ENCODE data around the gene ARPC1B.
A peak's percentile ranks its signal among the peaks of the same experiment; 100 is the strongest.
"Not testable (repeated sequence)": the region's sequence is repeated elsewhere in the genome, so short reads cannot be mapped to it uniquely, and the experiment has no call there.

ARPC1B gene

DNA sequence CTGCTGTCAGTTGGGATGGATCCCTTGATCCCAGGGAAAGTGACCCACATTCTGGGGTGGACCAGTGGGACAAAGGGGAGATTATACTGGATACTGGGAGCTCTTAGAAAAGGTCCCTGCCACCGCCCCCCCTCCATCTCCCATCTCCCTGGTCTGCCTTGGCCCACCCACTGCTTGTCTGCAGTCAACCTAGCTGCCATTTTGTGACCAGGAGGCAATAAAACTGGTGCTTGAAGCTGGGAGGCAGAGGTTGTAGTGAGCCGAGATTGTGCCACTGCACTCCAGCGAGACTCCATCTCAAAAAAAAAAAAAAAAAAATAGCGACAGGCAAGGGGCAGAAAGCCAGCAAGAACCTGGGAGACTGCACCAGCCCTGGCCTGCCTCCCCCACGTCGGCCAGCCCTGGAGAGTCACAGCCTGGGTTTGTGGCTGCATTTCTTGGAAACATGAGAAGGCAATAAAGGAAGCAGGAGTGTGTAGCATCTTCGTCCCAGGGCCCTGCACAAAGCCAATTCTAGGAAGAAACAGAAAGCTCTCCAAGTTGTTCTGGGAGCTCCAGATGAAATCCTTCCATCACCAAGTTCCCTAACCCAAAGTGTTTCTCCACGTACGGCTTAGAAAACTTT lies 4.7 kb upstream of the ARPC1B start:
- no peak for DNase-seq

DNA sequence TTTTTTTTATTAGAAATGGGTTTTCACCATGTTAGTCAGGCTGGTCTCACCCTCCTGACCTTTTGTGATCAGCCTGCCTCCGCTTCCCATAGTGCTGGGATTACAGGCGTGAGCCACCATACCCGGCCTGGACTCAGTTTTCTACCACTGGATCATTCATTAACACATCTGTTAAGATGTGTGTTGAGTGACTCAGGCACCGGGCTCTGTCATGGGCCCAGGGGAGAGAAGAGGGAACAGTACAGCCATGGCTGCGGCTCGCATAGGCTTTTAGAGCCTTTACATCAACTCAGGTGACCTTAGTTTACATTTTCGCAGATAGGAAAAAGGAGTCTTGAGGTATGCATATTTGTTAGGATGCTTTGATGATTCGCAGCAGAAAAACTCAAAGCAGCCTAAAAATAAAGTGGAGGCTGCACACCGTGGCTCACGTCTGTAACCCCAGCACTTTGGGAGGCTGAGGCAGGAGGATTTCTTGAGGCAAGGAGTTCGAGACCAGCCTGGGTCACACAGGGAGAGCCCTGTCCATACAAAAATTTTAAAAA lies 3.1 kb upstream of the ARPC1B start:
- DNase-seq: no peak

DNA sequence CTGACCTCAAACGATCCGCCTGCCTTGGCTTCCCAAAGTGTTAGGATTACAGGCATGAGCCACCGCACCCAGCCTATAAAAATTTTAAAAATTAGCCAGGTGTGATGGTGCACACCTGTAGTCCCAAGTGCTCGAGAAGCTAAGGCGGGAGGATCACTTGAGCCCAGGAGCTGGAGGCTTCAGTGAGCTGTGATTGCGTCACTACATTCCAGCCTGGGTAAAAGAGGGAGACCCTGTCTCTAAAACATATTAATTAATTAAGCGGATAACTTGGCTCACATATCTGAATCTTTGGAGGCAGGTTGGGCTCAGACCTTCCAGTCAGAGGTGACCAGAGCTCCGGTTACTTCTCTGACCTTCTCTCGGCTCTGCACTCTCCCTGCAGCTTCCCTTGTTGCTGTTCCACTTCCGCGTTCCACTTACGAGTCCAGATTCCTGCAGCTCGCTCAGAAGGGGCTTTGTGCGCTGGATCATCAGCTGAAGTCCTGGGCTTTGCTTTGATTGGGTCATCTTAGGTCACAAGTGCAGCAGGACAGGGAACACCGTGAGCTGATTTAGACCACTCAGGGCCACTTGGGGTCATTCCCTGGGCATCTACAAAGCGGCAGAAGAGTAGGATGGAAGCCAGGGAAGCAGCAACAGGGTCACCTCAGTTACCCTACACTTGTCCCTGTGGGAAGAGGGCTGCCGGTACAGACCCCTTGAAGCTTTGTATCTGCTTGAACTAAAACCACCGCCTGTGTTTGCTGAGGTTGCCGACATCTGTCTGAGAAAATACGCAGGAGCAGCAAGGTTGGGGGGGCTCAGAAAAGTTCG lies 2.0 kb upstream of the ARPC1B start:
- DNase-seq: no peak

DNA sequence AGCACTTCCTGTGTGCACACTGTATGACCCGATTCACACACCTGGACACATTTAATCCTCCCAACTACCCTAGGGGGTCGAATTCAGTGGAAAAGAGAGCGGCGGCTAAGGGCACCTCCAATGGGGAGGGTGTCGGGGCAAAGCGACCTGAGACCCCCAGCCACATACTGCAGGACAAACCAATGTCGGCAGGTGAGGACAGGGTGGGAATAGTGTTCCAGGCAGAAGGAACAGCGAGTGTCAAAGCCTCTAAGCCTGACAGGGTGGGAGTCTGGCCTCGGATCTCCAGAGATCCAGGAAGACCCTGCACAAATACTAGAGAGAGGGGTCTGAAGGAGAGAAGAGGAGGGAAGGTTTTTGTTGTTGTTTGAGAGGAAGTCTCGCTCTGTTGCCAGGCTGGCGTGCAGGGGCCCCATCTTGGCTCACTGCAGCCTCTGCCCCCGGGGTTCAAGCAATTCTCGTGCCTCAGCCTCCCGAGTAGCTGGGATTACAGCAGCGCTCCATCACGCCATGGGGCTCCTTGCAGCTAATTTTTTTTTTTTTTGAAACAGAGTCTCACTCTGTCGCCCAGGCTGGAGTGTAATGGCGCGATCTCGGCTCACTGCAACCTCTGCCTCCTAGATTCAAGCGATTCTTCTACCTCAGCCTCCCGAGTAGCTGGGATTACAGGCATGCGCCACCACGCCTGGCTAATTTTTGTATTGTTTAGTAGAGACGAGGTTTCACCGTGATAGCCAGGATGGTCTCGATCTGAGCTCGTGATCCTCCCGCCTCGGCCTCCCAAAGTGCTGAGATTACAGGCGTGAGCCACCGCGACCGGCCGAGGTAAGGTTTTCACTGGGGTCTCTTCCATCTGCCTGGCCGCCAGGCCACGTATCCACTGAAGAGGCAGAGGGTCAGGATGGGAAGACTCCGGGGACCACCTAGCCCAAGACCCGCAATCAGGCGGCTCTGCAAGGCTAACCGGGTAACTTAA lies 1.2 kb upstream of the ARPC1B start:
- no peak for DNase-seq

DNA sequence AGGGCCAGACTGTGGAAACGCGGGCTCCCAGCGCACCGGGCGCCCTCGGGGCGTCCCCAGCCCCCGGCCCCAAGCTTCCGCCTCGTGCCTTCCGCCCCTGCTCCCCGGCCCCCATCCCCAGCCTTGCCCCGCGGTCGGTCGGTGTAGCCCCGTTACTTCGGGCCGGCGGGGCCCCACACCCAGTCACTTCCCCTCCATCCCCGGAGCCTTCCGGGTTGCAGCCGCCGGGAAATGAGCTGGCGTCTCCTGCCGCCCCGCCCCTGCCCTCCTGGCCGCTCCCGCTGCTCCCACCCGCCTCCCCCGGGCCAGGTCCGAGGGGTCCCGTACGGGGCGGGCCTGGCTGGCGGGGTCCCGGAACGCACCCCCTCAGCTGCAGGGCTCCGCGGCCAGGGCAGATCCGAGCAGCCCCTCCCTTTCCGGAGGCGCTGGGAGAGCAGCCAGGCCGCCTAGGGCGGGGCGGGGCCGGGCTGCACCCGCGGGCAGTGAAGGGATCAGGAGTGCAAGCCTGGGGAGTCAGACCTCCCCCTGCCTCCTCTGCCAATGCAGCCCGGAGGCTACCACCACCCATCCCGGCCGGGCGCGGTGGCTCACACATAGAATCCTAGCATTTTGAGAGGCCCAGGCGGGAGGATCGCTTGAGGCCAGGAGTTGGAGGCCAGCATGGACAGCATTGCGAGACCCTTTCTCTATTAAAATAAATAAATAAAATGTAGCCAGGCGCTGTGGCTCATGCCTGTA lies 709 bp downstream of the ARPC1B start:
- DNase-seq: peak; percentile 73

DNA sequence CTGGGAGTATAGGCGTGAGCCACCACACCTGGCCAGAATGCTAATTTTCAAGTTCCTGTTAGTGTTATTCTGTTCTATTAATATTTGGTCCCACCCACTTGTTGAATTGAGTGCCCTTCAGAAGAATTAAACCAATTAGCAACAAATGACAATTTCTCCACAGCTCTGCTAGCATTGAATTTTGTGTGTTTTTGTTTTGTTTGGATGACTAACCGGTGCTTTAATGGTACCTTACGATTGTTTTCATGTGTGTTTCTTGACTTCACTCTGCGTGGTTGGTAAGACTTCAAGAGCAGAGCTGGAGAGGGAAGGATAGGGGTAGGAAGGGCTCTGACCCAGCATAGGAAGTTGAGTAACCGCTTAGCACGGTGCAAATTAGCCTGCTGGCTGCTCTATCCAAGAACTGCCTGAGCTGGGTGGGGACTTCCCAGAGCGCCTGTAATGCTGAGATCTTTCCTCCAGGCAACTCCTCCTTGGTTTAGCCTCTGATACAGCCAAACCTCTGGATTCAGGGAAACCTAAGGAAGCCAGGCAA lies 4.6 kb downstream of the ARPC1B start:
- DNase-seq: peak; percentile 52

DNA sequence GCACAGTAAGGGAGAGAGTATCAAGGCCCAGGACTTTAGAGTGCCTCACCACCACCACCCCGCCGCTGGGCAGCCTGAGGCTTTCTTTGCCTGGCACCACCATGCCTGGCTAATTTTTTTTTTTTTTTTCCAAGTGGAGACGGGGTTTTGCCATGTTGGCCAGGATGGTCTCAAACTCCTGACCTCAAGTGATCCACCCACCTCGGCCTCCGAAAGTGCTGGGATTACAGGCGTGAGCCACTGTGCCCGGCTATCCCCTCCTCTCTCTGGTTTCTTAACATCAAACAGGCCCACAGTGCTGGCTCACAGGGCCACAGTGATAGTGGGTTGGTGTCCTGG lies 5.1 kb downstream of the ARPC1B start:
- DNase-seq: not testable (repeated sequence)

DNA sequence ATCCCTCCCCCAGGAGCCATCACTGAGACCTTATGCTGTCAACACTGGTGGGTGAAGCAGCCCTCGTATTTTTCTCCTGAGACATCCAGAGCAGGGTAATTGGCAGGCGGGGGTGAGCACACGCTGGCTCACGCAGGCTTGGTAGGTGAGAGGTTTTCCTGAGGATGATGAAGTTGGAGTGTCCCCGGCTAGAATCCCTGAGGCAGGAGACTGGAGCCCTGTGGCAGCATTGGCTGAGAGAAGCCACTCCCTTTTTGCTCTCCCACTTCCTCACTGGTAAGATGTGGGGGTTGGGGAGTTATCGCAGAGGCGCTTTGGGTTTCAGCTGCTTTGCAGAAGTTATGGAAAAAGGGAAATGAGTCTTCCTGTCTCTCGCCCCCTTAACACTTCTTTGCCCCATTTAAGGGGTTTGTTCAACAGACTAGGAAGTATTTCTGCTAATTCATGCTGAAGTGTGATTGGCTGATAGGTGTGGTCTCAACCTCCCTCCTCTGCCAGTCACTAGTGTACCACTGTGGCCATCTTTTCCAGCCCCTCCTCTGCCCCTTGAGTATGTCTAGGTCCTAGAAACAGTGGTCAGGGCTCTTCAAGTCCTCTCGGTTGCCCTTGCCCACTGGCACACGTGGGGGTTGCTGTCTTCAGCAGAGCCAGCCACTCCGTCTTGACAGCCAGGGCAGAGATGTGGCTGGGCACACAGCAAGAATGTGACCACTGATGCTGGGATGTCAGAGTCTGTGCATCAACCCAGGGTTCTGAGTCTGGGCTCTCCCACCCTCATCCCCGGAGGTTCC lies 5.7 kb downstream of the ARPC1B start:
- DNase-seq: no peak

DNA sequence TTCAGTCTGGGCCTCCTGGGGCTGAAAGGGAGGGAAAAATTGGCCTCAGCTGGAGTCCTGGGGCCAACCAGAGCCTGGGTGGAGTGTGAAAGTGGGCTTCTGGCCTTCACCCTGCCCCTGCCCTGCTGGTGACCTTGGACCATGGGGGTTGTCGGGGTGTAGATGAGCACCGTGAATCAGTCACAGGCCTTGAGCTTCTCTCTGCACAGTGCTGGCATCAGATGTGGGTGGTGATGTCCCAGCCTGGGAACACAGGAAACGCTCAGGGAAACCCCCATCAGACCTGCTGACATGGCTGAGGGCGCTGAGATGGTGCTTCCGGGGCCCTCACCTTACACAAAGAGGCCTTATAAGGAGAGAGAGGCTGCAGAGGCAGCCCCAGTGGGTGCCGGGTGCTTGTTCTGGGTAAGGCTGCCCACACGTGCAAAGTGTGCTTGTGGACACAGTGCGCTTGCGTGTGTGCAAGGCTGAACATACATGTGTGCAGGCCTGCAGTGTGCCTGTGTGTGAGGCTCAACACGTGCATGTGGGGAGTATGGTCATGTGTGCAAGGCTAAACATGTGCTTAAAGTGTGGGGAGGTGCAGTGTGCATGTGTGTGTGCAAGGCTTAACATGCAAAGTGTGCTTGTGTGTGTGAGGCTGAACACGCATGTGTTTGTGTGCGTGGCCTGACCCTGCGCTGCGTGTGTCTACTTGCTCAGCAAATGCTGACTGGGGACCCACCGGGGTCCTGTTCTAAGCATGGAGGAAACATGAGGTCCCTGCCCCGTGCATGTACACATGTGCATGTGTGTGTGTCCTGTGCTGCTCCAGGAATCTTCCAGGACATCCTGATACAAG lies 6.5 kb downstream of the ARPC1B start:
- DNase-seq: no peak

DNA sequence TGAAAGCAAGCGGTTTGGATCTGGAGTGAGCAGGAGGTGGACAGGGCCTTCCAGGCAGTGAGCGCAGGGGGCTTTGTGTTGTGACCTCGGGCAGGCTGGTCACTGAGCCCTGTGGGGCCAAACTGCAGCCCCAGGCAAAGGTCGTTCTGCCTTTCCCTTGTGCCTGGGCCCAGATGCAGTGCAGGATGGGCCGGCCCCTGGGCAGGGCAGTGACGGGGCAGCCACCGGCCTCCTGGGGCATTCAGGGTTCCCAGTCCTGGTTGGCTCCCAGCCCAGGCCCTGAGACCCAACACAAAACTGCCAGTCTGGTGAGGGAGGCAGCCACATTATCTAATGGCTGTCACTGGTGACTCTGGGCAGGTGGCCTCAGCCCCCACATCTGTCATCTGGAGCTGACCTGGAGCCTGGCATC lies 7.1 kb downstream of the ARPC1B start:
- DNase-seq: no peak

DNA sequence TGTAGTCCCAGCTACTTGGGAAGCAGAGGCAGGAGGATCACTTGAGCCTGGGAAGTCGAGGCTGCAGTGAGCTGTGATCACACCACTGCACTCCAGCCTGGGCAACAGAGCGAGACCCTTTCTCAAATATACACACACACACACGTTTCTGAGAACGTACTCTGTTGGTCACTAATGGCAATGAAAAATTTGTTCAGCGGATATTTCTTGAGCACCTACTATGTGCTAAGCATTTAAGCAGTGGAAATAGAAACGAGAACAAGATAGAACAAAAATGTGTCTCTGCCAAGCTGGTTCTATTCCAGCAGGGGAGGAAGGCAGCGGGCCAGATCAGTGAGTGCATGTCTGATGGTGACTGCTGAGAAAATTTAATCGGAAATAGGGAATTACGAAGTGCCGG lies 8.7 kb downstream of the ARPC1B start:
- no peak for DNase-seq

DNA sequence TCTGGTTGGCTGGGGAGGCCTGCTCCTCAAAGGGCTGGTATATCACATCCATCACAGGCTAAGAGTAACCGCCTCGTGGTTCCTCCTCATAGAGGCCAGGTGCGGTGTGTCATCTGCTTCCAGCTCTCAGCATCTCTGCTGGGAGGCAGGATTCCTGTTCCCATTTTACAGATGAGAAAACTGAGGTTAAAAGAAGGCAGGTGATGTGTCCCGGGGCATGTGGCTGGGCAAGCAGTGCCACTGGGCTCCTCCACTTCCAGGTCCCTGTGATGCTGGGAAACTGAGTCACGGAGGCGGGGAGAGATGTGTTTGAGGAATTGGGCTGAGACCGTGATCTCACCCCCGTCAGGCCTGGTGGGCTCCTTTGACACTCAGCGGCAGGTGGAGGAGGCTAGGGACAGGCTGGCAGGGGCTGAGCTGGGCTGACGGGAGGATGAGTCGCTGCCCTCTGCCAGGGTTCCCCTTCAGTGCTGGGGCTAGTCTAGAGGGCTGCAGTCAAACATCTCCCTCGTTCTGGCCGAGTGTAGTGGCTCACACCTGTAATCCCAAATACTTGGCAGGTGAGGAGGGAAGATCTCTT lies 9.4 kb downstream of the ARPC1B start:
- no peak for DNase-seq

DNA sequence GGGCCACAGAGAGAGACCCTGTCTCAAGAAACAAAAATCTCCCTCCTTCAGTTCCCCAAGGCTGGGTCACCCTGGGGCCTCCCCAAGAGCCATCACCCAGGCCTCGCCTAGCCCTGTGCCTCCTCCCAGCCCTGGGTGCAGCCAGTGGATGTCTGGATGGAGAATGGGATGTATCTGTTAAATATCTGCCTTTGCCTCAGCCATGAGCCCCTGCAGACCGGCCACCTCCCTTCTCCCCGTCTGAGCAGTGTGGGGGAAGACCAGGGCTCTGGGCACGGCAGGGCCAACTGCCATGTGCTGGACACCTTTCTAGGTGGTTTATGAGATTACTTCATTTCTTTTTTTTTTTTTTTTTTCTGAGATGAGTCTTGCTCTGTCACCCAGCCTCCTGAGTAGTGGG lies 10.0 kb downstream of the ARPC1B start:
- no peak for DNase-seq

DNA sequence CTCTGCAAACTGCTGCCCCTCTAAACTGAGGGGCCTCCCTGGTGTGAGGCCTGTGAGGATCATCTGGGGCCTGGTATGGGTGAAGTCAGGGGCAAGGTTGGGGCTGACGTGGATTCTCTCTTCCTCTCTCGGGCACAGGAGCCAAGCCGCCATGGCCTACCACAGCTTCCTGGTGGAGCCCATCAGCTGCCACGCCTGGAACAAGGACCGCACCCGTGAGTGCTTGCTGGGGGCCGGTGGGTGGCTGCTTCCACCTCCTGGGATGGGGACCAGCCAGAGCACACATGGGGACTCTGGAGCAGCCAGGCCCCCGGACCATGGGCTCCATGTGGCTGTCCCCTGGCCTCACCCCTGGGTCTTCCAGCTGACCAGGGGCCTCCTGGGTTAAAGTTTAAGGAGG lies 11.0 kb downstream of the ARPC1B start:
- no peak for DNase-seq

DNA sequence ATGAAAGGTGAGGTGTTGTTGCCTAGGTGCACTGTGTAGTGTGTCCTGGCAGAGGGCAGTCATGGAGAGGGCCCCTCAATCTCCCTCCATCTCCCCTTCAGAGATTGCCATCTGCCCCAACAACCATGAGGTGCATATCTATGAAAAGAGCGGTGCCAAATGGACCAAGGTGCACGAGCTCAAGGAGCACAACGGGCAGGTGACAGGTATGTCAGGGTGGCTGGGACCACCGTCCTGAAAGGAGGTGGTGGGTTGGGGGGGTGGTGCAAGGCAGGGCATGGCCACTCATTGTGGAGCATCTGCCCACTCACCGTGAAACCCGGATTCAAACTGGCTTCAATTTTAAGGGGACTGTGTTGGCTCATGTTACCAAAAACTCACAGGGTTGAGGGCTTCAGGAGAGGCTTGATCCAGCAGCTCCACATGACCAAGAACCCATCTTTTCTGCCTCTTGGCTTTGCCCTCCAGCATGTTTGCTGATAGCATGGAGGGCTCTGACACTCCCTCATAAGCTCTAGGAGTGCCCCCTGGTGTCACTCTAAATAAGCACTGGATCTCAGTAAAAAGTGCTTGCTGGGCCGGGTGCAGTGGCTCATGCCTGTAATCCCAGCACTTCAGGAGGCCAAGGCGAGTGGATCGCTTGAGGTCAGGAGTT lies 12.2 kb downstream of the ARPC1B start:
- no peak for DNase-seq

DNA sequence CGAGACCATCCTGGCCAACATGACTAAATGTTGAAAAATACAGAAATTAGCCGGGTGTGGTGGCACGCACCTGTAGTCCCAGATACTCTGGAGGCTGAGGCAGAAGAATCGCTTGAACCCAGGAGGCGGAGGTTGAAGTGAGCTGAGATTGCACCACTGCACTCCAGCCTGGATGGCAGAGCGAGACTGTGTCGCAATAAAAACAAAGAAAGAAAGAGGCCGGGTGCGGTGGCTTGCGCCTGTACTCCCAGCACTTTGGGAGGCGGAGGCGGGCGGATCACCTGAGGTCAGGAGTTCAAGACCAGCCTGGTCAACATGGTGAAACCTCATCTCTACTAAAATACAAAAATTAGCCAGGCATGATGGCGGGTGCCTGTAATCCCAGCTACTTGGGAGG lies 12.7 kb downstream of the ARPC1B start:
- not testable (repeated sequence) for DNase-seq

DNA sequence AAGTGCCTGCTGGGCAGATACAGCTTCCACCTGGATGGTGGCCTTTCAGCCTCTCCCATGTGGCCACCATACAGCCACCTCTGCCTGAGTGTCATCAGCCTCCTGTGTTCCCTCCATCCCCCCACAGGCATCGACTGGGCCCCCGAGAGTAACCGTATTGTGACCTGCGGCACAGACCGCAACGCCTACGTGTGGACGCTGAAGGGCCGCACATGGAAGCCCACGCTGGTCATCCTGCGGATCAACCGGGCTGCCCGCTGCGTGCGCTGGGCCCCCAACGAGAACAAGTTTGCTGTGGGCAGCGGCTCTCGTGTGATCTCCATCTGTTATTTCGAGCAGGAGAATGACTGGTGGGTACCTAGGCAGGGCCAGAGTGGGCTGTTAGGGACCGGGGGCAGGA lies 13.4 kb downstream of the ARPC1B start:
- DNase-seq: no peak

DNA sequence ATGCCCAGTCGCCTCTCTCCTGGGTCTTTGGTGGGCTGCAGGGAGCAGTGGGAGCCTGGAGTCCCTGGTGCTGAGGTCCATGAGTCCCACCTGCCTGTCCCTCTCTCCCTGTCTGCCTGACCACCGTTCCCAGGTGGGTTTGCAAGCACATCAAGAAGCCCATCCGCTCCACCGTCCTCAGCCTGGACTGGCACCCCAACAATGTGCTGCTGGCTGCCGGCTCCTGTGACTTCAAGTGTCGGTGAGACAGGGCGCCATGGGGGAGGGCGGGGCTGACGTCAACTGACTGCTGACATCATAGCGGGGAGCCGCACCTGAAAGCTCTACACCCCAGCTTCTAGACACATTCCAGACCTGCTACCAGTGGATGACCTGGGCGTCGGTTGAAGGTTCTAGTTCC lies 15.2 kb downstream of the ARPC1B start:
- no peak for DNase-seq

DNA sequence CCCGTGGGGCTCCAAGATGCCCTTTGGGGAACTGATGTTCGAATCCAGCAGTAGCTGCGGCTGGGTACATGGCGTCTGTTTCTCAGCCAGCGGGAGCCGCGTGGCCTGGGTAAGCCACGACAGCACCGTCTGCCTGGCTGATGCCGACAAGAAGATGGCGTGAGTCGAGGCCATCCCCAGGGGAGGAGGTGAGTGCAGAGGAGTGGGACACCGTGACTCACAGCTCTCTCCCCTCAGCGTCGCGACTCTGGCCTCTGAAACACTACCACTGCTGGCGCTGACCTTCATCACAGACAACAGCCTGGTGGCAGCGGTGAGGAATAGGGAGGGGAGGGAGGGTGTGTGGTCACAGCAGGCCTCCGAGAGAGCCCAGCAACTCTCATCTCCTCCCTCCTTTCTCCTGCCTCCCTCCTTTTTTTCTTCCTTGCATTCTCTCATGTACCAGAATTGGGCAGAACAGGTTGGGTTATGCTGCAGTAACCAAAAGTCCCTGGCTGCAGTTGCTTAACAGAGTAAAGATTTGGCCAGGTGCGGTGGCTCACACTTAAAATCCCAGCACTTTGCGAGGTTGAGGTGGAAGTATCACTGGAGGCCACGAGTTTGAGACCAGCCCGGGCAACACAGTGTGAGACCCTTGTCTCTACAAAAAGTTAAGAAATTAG lies 16.5 kb downstream of the ARPC1B start:
- no peak for DNase-seq

All from 8988T (cell line).